GM23338 (cell line): ENCODE measurements around the gene POPDC2.

ENCODE experiments used
- CTCF ChIP-seq, 2 experiments: fragments of 200-600 bp in 1 of 2; sonication (generic) in 1 of 2; conservative IDR thresholded peaks; 2 replicates each; pipeline versions ENCODE4 v1.5.1 to v1.6.1; 2016 to 2017; ENCODE audit warnings: antibody characterized with exemption in 2 of 2, low read depth in 2 of 2, mild to moderate bottlenecking in 2 of 2, moderate library complexity in 1 of 2
- EZH2phosphoT487 ChIP-seq: fragments of 200-600 bp; sonication (generic); IDR thresholded peaks from one replicate; pipeline ENCODE4 v1.8.1; 2018; ENCODE audit warnings: antibody characterized with exemption; ENCODE audit not compliant: unreplicated experiment
- REST ChIP-seq: IDR thresholded peaks from one replicate; pipeline ENCODE4 v1.6.1; 2018; ENCODE audit warnings: antibody characterized with exemption; ENCODE audit not compliant: unreplicated experiment

- TF ChIP-seq REST: no peak
- TF ChIP-seq CTCF (conservative IDR thresholded peaks at IDR 0.05; ENCODE audit: low read depth in 2 of 2): no peak
- TF ChIP-seq EZH2phosphoT487: no peak
Observed at GRCh38 chr3:119624002-119624720, 36.2 kb downstream of the POPDC2 start.
